HCT116 (cell line): ENCODE results near the gene ALOXE3. TPM values are rescaled to one million over a fixed set of nuclear protein-coding genes. Genes with fewer than 3 reads are reported as not detected.

Experiments used
- ATAC-seq: fragments of 200-7000 bp; cut with Tn5 transposase; 2 replicates; pipeline ENCODE4 v1.9.1; 2020; ENCODE audit warnings: mild to moderate bottlenecking, moderate library complexity
- BruUV-seq: library from RNA; stranded (reverse); fragments of 400-500 nt; replicated peaks from 2 replicates; lab custom pipeline; 2021; lab: Mats Ljungman, UMichigan
- CTCF ChIA-PET: fragments of 300-600 bp; sonication (Branson Sonifier 250); formaldehyde crosslinking; loops from one replicate; lab custom pipeline; 2021; ENCODE audit warnings: antibody characterized with exemption; lab: Charles Lee
- POLR2A ChIA-PET: fragments of 300-600, 350-600 bp; sonication (Branson Sonifier 250); formaldehyde crosslinking; loops from one replicate; lab custom pipeline; 2021; ENCODE audit warnings: antibody characterized with exemption; lab: Charles Lee
- RAD21 ChIA-PET, 2 experiments: fragments of 300-600 bp; sonication (Branson Sonifier 250); formaldehyde crosslinking; loops; one replicate each; lab custom pipeline; 2023; ENCODE audit warnings: low total read pairs in 2 of 2; ENCODE audit not compliant: uncharacterized antibody in 2 of 2, unreplicated experiment in 2 of 2, low non-redundant PET in 1 of 2; lab: Charles Lee
- DNase-seq: peaks from one replicate; pipeline ENCODE4 v3.0.0-alpha.2; 2010; ENCODE audit warnings: low read depth, low spot score
- H2AFZ ChIP-seq: fragments of 200-600 bp; shearing (Covaris generic), sonication (generic); 2 replicates; pipeline ENCODE4 v1.6.1; 2017; ENCODE audit warnings: low read depth, mixed run types, mixed read lengths, antibody characterized with exemption, low read length; ENCODE audit not compliant: poor library complexity, severe bottlenecking
- H3K27ac ChIP-seq: 2 replicates; pipeline ENCODE4 v1.5.1; 2012; ENCODE audit warnings: low read depth, low read length
- H3K27me3 ChIP-seq: fragments of 200-600 bp; sonication (generic); 2 replicates; pipeline ENCODE4 v1.6.1; 2016; ENCODE audit warnings: mixed run types, low read length, mixed read lengths; ENCODE audit not compliant: insufficient read depth
- H3K36me3 ChIP-seq, 2 experiments: fragments of 200-500 bp in 1 of 2; fragments of 200-600 bp in 1 of 2; sonication (Bioruptor generic) in 1 of 2; sonication (generic) in 1 of 2; 2 replicates each; pipeline versions ENCODE4 v1.5.1 to v1.6.1; 2014 to 2016; ENCODE audit warnings: low read length in 2 of 2, inconsistent platforms in 1 of 2, mixed read lengths in 1 of 2, mixed run types in 1 of 2; ENCODE audit not compliant: insufficient read depth in 2 of 2, control insufficient read depth in 1 of 2
- H3K4me1 ChIP-seq, 2 experiments: fragments of 200-600 bp in 1 of 2; sonication (generic) in 1 of 2; 2 replicates each; pipeline versions ENCODE4 v1.5.1 to v1.6.1; 2012 to 2017; ENCODE audit warnings: low read length in 2 of 2, inconsistent platforms in 1 of 2, mild to moderate bottlenecking in 1 of 2, mixed read lengths in 1 of 2, mixed run types in 1 of 2, moderate library complexity in 1 of 2; ENCODE audit not compliant: insufficient read depth in 2 of 2, control insufficient read depth in 1 of 2
- H3K4me2 ChIP-seq: fragments of 200-600 bp; sonication (generic); 2 replicates; pipeline ENCODE4 v1.6.1; 2017; ENCODE audit warnings: mixed run types, low read length, mixed read lengths
- H3K4me3 ChIP-seq, 2 experiments: fragments of 200-600 bp in 1 of 2; sonication (generic) in 1 of 2; replicated peaks in 1 of 2; 2 replicates each; pipeline ENCODE4 v1.5.1; 2011 to 2016; ENCODE audit warnings: low read length in 2 of 2, control low read depth in 1 of 2, low read depth in 1 of 2, mild to moderate bottlenecking in 1 of 2, mixed read lengths in 1 of 2, mixed run types in 1 of 2
- H3K79me2 ChIP-seq: fragments of 200-600 bp; sonication (generic); 2 replicates; pipeline ENCODE4 v1.6.1; 2017; ENCODE audit warnings: mild to moderate bottlenecking, mixed run types, low read length, moderate library complexity, mixed read lengths; ENCODE audit not compliant: insufficient read depth
- H3K9ac ChIP-seq: fragments of 200-600 bp; sonication (generic); 2 replicates; pipeline ENCODE4 v1.6.1; 2016; ENCODE audit warnings: low read length, mixed read lengths
- H3K9me2 ChIP-seq: fragments of 200-600 bp; sonication (generic), shearing (Covaris generic); 2 replicates; pipeline ENCODE4 v1.6.1; 2017; ENCODE audit warnings: mixed run types, mild to moderate bottlenecking, moderate library complexity; ENCODE audit not compliant: insufficient read depth
- H3K9me3 ChIP-seq, 2 experiments: fragments of 200-500 bp in 1 of 2; fragments of 200-600 bp in 1 of 2; sonication (Bioruptor generic) in 1 of 2; sonication (generic) in 1 of 2; 2 replicates each; pipeline ENCODE4 v1.6.1; 2014 to 2017; ENCODE audit warnings: low read length in 2 of 2, mixed read lengths in 2 of 2, inconsistent platforms in 1 of 2, low read depth in 1 of 2, mild to moderate bottlenecking in 1 of 2, mixed run types in 1 of 2, moderate library complexity in 1 of 2; ENCODE audit not compliant: control insufficient read depth in 1 of 2, insufficient read depth in 1 of 2
- H4K20me1 ChIP-seq: fragments of 200-600 bp; sonication (generic), shearing (Covaris generic); 2 replicates; pipeline ENCODE4 v1.6.1; 2017; ENCODE audit warnings: mixed run types, mild to moderate bottlenecking, moderate library complexity; ENCODE audit not compliant: insufficient read depth
- CEBPB ChIP-seq: IDR thresholded peaks from 2 replicates; pipeline ENCODE4 v1.6.1; 2012; ENCODE audit warnings: low read depth
- ELF1 ChIP-seq: IDR thresholded peaks from 2 replicates; pipeline ENCODE4 v1.6.1; 2012; ENCODE audit warnings: low read depth, borderline replicate concordance
- EZH2phosphoT487 ChIP-seq: fragments of 200-600 bp; IDR thresholded peaks from 2 replicates; pipeline ENCODE4 v1.6.1; 2018; ENCODE audit warnings: antibody characterized with exemption, borderline replicate concordance
- FOSL1 ChIP-seq: IDR thresholded peaks from 2 replicates; pipeline ENCODE4 v1.6.1; 2012; ENCODE audit warnings: low read depth
- JUND ChIP-seq: IDR thresholded peaks from 2 replicates; pipeline ENCODE4 v1.6.1; 2012
- POLR2A ChIP-seq: IDR thresholded peaks from 2 replicates; pipeline ENCODE4 v1.7.0; 2011; ENCODE audit warnings: borderline replicate concordance; ENCODE audit not compliant: insufficient read depth, insufficient read length; ENCODE audit errors: extremely low read depth
- TCF7L2 ChIP-seq: IDR thresholded peaks from 2 replicates; pipeline ENCODE4 v1.7.0; 2011; ENCODE audit warnings: borderline replicate concordance, inconsistent platforms; ENCODE audit not compliant: insufficient read depth, insufficient read length; ENCODE audit errors: extremely low read depth
- YY1 ChIP-seq: IDR thresholded peaks from 2 replicates; pipeline ENCODE4 v1.6.1; 2011; ENCODE audit warnings: low read length, low read depth, moderate library complexity, mild to moderate bottlenecking; ENCODE audit not compliant: insufficient replicate concordance; ENCODE audit errors: extremely low read depth
- ZNF274 ChIP-seq: fragments of 200-500 bp; sonication (Bioruptor generic); IDR thresholded peaks from 2 replicates; pipeline ENCODE4 v1.6.1; 2014; ENCODE audit warnings: mild to moderate bottlenecking, low read depth, low read length, inconsistent platforms
- intact Hi-C: fragments of 100-400 bp; cut with micrococcal nuclease; formaldehyde crosslinking; loops from 2 replicates; pipeline ENCODE4 v1.10.0; 2022
- total RNA-seq: library from RNA; stranded (reverse); gene quantifications from one replicate; pipeline ENCODE4 v1.2.1, GENCODE V29; 2021; ENCODE audit not compliant: unreplicated experiment
- TF ChIP-seq, protein P1 (sequence below): IDR thresholded peaks from 2 replicates; pipeline ENCODE4 v1.6.1; 2012; ENCODE audit warnings: low read depth
- TF ChIP-seq, protein P2 (sequence below), 3 experiments: fragments of 200-600 bp in 1 of 3; sonication (generic) in 1 of 3; IDR thresholded peaks in 2 of 3; conservative IDR thresholded peaks in 1 of 3; 2 replicates each; pipeline ENCODE4 v1.5.1; 2012 to 2017; ENCODE audit warnings: low read depth in 2 of 3, low read length in 2 of 3, antibody characterized with exemption in 1 of 3, borderline replicate concordance in 1 of 3, control low read depth in 1 of 3, mild to moderate bottlenecking in 1 of 3, mixed read lengths in 1 of 3, mixed run types in 1 of 3, moderate library complexity in 1 of 3; ENCODE audit not compliant: insufficient read depth in 1 of 3
- TF ChIP-seq, protein P3 (sequence below): IDR thresholded peaks from 2 replicates; pipeline ENCODE4 v1.6.1; 2012
- TF ChIP-seq, protein P4 (sequence below): IDR thresholded peaks from 2 replicates; pipeline ENCODE4 v1.6.1; 2011; ENCODE audit warnings: mild to moderate bottlenecking, low read length, moderate library complexity; ENCODE audit not compliant: insufficient replicate concordance; ENCODE audit errors: extremely low read depth
- TF ChIP-seq, protein P5 (sequence below): IDR thresholded peaks from 2 replicates; pipeline ENCODE4 v1.6.1; 2012

The ALOXE3 gene
- total RNA-seq, 1 experiment from 2014 or later, result 3.5 TPM

DNA sequence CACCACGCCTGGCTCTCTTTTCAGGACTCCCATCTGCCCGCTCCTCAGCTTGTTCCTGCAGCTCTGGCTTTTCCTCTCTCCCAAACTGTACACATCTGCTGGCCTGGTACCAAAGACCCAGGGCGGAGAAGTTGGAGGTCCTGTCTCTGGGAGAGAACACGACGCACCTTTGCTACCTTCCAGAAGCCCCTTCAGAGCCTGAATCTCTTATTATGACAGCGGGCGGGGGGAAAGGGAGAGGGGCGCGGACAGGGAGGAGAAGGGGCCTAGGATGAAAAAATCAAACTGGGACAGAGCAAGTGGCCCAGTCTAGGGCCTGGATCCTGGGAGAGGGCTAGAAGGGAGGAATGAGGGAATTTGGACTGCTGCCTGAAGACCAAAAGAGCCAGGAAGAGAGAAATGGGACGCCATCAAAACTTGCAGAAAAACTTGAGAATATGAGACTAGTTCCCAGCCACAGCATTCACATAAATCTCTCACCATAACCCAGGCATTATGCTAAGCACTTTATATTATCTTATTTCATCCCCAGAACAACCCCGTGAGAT is 36.4 kb upstream of the ALOXE3 start:
- Histone ChIP-seq H2AFZ (no peak overlapping the region), H3K27ac (peak overlapping the region; percentile 77), H4K20me1 (no peaks in the 10 kb centered on the region), H3K9me3 (no peaks in the 10 kb centered on the region), H3K9ac (peak overlapping the region; percentile 99), H3K27me3 (no peaks in the 10 kb centered on the region), H3K4me3 (peak overlapping the region; percentile 87 to 95), H3K79me2 (peaks cover 62% of the 10 kb centered on the region), H3K9me2 (no peaks in the 10 kb centered on the region), H3K4me2 (peak overlapping the region; percentile 100), H3K36me3 (peaks cover 5 to 16% of the 10 kb centered on the region in 2 experiments; a peak in 3 of 4 replicates), H3K4me1 (peaks cover 45 to 87% of the 10 kb centered on the region in 2 experiments)
- TF ChIP-seq ELF1 (no peak), EZH2phosphoT487 (no peak), FOSL1 (no peak), POLR2A (no peak), YY1 (no peak), JUND (no peak), ZNF274 (no peak), TCF7L2 (no peak), CEBPB (no peak)
- TF ChIP-seq, protein P1, sequence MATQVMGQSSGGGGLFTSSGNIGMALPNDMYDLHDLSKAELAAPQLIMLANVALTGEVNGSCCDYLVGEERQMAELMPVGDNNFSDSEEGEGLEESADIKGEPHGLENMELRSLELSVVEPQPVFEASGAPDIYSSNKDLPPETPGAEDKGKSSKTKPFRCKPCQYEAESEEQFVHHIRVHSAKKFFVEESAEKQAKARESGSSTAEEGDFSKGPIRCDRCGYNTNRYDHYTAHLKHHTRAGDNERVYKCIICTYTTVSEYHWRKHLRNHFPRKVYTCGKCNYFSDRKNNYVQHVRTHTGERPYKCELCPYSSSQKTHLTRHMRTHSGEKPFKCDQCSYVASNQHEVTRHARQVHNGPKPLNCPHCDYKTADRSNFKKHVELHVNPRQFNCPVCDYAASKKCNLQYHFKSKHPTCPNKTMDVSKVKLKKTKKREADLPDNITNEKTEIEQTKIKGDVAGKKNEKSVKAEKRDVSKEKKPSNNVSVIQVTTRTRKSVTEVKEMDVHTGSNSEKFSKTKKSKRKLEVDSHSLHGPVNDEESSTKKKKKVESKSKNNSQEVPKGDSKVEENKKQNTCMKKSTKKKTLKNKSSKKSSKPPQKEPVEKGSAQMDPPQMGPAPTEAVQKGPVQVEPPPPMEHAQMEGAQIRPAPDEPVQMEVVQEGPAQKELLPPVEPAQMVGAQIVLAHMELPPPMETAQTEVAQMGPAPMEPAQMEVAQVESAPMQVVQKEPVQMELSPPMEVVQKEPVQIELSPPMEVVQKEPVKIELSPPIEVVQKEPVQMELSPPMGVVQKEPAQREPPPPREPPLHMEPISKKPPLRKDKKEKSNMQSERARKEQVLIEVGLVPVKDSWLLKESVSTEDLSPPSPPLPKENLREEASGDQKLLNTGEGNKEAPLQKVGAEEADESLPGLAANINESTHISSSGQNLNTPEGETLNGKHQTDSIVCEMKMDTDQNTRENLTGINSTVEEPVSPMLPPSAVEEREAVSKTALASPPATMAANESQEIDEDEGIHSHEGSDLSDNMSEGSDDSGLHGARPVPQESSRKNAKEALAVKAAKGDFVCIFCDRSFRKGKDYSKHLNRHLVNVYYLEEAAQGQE, result no peak
- TF ChIP-seq, protein P2, sequence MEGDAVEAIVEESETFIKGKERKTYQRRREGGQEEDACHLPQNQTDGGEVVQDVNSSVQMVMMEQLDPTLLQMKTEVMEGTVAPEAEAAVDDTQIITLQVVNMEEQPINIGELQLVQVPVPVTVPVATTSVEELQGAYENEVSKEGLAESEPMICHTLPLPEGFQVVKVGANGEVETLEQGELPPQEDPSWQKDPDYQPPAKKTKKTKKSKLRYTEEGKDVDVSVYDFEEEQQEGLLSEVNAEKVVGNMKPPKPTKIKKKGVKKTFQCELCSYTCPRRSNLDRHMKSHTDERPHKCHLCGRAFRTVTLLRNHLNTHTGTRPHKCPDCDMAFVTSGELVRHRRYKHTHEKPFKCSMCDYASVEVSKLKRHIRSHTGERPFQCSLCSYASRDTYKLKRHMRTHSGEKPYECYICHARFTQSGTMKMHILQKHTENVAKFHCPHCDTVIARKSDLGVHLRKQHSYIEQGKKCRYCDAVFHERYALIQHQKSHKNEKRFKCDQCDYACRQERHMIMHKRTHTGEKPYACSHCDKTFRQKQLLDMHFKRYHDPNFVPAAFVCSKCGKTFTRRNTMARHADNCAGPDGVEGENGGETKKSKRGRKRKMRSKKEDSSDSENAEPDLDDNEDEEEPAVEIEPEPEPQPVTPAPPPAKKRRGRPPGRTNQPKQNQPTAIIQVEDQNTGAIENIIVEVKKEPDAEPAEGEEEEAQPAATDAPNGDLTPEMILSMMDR (IDR thresholded peaks at IDR 0.05 in 2 of 3, conservative IDR thresholded peaks at IDR 0.05 in 1 of 3; ENCODE audit: borderline replicate concordance in 1 of 3, insufficient read depth in 1 of 3, low read depth in 2 of 3, low read length in 2 of 3), result no peak
- TF ChIP-seq, protein P3, sequence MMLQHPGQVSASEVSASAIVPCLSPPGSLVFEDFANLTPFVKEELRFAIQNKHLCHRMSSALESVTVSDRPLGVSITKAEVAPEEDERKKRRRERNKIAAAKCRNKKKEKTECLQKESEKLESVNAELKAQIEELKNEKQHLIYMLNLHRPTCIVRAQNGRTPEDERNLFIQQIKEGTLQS, result no peak
- TF ChIP-seq, protein P4, sequence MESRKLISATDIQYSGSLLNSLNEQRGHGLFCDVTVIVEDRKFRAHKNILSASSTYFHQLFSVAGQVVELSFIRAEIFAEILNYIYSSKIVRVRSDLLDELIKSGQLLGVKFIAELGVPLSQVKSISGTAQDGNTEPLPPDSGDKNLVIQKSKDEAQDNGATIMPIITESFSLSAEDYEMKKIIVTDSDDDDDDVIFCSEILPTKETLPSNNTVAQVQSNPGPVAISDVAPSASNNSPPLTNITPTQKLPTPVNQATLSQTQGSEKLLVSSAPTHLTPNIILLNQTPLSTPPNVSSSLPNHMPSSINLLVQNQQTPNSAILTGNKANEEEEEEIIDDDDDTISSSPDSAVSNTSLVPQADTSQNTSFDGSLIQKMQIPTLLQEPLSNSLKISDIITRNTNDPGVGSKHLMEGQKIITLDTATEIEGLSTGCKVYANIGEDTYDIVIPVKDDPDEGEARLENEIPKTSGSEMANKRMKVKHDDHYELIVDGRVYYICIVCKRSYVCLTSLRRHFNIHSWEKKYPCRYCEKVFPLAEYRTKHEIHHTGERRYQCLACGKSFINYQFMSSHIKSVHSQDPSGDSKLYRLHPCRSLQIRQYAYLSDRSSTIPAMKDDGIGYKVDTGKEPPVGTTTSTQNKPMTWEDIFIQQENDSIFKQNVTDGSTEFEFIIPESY, result no peak
- TF ChIP-seq, protein P5, sequence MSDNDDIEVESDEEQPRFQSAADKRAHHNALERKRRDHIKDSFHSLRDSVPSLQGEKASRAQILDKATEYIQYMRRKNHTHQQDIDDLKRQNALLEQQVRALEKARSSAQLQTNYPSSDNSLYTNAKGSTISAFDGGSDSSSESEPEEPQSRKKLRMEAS, result no peak
- DNase-seq (no peak), ATAC-seq (no peak)
- BruUV-seq, result no TSS peak
- ChIA-PET RAD21 (no interaction called here), POLR2A (interaction anchor here (1.0 to 9.4 kb wide), 6 partner anchors 15 to 56 kb away, joined by 3 to 95 read pairs (median 4); partner anchors contain the start of genes ALOXE3 and AURKB), CTCF (interaction anchor here (1.4 to 1.6 kb wide), 2 partner anchors 35 to 61 kb away, joined by 4 read pairs; no protein-coding TSS in a partner anchor)
- intact Hi-C loops, result no loop called here
